GM21825 (cell line): Measurements from ENCODE around the gene AMMECR1.
"Not testable (repeated sequence)": the region's sequence is repeated elsewhere in the genome, so short reads cannot be mapped to it uniquely, and the experiment has no call there.

Experiments
- ATAC-seq: cut with Tn5 transposase; IDR thresholded peaks from one replicate; pipeline ENCODE4 v1.9.1; 2021; ENCODE audit warnings: mild to moderate bottlenecking, moderate library complexity; ENCODE audit not compliant: unreplicated experiment

AMMECR1 gene

DNA sequence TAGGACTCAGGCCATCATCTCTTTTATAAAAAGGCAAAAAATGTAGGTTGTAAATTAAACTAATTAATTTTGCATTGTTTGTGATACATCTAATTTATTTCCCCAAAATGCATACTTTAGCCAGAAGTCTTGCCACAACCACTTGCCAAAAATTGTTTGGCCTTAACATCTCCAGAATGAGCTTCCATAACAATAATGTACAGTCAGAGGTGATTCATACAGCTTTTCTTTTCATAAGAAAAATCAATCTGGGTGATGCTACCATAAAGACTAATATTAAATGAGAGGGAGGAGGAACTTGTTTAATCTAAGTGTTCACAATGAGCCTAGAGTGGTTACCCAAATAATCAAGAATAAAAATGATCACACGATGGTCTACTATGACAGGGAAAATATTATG lies 59.3 kb downstream of the AMMECR1 start:
- no peak for ATAC-seq

DNA sequence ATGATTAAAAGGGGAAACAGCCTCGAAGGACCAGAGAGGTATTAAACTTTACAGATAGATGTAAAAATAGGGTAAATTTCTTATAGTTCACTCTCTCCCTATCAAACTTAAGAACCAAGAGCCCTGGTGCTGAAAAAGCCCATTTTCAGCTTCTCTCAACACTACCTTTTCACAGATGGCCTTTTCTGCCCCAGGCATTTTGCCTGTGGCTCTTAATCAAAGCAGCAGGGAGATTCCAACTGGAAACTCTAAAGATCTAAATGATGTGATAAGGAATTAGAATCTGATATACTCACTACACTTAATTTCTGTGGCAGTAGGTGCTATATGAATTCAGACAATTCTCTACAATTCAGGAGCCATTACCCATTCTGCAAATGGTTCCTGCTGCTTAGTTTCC lies 60.0 kb downstream of the AMMECR1 start:
- ATAC-seq, result no peak

DNA sequence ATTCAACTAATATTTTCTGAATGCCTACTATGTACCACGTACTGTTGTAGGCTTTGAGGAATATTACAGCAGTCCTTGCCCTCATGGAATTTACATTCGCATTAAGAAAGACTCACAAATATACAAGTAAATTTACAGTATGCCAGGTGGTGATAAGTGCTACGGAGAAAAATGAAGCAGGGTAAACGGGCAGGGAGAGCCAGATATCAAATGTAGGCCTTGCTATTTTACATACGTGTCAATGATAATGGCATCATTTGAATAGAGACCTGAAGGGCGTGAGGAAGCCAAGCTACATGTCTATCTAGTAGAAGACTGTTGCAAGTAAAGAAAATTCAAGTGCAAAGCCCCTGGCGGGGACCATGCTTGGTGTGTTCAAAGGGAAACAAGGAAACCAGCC lies 65.2 kb downstream of the AMMECR1 start:
- ATAC-seq, result no peak

DNA sequence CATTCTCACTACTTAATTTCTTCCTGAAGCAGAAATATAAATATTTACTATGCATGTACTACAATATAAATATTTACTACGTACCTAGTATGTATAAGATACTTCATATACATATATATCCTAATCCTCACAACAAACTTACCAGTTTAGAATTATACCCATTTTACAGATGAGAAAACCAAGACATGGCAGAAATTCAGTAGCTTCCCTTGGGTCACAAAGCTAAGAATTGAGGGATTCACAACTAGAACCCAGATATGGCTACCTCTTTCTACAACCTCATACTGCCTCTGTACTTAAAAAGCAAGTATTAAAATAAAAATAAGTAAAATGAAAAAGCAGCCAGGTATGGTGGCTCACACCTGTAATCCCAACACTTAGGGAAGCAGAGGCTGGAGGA lies 65.9 kb downstream of the AMMECR1 start:
- no peak for ATAC-seq

DNA sequence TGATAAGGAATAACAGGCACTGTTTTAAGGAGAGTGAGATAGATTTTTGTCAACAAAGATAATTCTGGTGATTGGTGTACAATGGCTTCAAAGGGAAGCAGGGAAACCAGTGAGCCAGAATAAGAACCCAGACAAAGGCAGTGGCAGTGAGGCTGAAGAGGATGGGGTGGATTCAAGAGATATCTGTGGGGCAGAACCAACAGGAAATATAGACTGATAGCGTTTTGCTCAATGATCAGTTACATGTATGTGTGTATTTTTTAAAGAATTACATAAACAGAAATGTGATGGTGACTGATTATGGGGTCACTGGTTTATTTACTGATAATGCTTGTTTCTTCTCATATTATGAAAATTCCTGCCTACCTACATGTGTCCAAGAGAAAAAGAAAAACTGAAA lies 66.4 kb downstream of the AMMECR1 start:
- no peak for ATAC-seq

DNA sequence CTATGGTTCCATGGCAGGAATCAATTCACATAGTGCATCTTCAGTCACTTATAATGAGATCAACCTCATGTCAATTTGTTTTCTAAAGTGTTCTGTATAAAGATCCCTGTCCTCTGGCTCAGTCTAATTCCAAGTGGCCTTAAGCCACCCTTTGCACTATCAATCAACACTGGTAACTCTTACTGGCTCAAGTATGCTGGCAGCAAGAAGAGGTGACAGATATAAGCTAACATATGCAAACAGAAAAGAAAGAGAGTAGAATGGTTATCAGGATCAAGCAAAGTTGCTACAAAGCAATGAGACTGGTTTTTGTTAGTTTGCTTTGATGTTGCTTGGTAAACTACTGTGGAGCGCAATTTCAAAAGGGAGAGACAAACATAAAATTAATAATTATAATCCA lies 67.0 kb downstream of the AMMECR1 start:
- ATAC-seq, result no peak

DNA sequence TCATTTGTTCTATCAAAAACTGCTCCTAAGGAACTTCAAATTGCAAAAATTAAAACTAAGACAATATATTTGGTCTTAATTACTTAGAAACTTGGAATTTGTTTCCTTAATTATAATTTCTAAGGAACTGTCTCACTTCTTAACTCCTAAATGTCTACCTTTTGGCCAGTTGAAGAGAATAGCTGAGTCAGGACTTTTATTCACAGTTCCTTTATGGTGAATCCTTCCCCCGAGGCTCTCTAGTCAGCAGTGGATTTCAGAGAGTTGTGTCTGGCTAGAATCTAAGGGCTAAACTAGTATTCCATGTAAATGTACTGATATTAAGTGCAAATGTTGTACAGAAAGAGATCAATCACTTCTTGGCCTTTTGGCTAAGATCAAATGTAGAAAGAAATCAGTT lies 69.3 kb downstream of the AMMECR1 start:
- ATAC-seq, result no peak

DNA sequence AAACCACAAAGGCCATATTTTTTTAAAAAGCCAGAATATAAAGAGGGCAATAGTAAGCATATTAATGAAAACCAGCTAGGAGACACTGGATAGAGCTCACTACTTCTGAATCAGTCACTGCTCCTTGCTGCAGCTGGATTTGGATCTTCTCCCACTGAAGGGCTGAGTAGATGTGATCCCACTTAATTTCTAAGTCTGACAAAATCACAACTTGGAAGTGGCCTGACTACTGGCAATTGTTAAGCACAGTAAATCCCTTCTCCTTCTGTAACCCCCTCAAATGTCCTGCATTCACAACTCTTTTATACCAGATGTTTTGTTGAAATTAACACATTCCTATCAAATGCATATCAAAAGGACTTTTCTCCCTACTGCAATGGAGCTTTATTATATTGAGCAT lies 72.9 kb downstream of the AMMECR1 start:
- no peak for ATAC-seq

DNA sequence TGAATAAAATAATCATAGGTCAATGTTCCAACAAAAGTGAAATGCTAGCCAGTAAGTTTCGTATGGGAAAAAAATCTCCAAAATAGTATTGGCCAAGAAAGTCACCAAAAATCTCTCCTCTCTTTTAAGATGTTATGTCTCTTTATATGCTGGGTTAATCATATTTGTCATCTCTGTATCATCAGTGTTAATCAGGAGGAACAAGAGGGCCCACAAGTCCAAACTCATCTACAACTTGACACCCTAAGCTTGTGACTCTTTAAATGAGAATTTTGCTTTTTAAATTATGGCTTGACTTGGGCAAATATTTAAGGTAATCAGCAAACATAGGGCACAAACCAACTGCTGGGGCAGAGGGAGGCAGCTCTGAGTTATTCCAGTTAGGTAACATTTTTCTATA lies 75.5 kb downstream of the AMMECR1 start:
- no peak for ATAC-seq

DNA sequence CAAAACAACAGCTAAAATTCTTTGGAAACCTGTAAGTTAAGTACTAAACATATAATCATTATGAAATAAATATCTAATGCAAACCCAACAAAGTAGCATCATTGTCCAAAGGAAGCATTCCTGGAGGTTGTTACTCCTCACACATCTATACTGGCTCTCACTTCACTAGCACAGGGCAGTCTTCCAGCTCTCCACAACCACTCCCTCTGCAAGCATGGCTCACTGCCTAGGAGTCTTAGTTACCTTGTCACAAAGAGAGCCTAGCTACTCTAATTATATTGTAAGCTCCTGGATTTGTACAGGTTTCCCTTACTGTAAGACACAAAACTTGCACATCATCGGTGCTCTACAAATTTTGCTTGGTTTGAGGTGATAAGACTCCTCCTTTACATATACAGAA lies 76.1 kb downstream of the AMMECR1 start:
- no peak for ATAC-seq

DNA sequence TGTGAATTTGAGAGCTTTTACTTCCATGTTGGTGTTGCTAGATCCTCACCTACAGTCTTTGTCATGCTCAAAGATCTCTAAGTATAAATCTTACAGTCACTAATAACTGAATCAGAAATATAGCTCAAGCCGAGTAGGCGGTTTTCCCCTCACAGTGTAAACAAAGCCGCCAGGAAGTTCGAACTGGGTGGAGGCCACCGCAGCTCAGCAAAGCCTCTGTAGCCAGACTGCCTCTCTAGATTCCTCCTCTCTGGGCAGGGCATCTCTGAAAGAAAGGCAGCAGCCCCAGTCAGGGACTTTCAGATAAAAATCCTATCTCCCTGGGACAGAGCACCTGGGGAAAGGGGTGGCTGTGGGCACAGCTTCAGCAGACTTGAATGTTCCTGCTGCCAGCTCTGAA lies 79.6 kb downstream of the AMMECR1 start:
- ATAC-seq, result not testable (repeated sequence)

DNA sequence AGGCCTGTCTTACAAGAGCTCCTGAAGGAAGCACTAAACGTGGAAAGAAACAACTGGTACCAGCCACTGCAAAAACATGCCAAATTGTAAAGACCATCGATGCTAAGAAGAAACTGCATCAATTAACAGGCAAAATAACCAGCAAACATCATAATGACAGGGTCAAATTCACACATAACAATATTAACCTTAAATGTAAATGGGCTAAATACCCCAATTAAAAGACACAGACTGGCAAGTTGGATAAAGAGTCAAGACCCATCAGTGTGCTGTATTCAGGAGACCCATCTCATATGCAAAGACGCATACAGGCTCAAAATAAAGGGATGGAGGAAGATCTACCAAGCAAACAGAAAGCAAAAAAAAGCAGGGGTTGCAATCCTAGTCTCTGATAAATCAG lies 86.4 kb downstream of the AMMECR1 start:
- ATAC-seq, result not testable (repeated sequence)

DNA sequence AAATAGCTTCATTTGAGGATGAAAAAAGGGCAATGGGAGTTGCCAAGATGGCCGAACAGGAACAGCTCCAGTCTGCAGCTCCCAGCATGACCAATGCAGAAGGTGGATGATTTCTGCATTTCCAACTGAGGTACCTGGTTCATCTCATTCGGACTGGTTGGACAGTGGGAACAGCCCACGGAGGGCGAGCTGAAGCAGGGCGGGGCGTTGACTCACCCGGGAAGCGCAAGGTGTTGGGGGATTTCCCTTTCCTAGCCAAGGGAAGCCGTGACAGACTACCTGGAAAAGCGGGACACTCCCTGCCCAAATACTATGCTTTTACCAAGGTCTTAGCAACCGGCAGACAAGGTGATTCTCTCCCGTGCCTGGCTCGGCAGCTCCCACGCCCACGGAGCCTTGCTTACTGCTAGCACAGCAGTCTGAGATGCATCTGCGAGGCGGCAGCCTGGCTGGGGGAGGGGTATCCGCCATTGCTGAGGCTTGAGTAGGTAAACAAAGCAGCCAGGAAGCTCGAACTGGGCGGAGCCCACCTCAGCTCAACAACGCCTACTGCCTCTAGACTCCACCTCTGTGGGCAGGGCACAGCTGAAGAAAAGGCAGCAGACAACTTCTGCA lies 88.3 kb downstream of the AMMECR1 start:
- not testable (repeated sequence) for ATAC-seq

DNA sequence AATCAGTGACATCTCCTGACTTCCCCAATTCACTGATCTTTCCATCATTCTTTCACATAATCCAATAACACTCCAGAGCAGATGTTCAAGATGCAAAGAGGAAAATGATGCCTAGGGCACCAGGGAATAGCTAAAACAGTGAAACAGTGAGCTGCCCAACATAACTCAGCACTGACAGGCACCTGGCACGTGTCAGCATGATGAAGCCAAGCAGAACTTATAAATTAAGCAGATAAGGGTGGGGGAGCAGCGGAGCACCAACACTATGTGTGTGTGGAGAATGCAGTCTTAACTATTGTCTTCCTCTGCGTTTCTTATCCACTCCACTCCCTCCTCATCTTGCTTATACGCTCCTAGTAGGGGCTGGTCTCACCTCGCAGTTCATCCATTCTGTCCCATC lies 89.4 kb downstream of the AMMECR1 start:
- ATAC-seq, result no peak

DNA sequence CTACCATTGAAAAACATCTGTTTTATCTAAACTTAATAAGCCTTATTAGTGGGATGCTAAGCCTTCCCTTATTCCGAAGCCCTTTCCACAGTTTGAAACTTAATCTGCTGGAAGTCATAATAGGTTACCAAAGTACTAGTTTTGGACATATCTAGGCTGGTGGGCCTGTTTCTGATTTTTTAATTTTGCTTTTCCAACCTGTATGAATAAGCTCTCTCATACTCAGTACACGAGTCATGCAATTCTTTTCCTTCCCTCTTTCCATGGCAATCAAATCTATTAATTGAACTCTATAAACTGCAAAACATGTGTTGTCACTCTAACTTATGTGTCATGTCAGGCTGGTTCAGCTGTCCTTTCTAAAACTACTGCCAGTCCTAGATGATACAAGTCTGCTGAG lies 91.0 kb downstream of the AMMECR1 start:
- ATAC-seq, result no peak

DNA sequence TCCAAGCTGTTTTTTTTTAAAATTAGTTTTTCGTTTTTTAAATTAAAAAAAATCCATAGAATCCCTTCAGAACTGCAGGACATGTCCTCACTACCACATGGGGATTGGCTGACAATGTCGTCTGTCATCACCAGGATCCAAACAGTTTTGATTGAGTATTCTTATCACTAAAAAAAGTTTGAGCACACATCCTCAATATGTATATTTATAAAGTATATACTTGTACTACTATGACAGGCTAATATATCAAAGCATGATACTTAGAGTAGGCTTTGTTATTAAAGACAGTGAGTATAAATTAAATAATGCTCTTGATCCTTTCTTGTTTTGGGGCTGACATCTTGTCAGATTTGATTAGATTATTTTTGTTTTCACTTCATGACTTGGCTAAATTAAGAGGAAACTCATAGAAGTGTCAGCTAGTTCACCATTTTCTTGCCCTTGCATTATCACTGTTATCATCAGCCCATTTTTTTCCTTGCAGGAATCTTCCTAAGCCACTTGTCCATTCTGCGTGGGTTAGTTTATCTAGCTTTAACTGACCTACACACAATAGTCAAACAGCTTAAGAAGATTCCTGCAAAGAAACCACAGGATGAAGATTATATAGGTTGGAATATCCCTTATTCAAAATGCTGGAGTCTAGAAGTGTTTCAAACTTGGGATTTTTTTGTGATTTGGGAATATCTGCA lies 92.8 kb downstream of the AMMECR1 start:
- no peak for ATAC-seq

DNA sequence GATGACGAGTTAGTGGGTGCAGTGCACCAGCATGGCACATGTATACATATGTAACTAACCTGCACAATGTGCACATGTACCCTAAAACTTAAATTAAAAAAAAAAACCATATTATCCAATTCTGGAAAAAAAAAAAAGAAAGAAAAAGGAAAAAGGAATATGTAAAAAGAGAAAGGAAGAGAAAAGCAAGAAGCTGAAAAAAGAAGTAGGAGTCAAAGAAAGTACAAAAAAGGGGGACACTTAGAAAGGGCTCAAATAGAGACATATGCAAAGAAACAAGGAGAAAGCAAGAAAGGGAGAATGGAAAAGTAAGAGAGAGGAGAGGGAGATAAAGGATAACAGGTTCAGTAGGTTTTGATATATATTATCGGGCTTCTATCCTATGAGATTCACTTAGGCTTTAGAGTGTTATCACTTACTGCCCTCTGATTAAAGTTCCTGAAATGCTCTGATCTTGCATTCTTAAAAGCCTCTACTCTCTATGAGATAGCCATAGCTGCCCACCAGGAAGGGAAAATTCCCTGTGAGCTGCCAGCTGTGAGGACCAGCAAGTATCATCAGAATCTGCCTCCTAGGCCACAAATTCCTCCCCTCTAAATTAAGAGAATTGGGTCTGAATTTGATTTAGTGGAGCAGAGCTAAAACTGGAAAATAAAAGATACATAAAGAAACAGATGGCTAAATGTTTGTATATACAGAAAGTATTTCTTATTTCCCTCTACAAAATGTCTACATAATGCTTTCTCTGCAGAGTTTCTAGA lies 95.2 kb downstream of the AMMECR1 start:
- no peak for ATAC-seq

DNA sequence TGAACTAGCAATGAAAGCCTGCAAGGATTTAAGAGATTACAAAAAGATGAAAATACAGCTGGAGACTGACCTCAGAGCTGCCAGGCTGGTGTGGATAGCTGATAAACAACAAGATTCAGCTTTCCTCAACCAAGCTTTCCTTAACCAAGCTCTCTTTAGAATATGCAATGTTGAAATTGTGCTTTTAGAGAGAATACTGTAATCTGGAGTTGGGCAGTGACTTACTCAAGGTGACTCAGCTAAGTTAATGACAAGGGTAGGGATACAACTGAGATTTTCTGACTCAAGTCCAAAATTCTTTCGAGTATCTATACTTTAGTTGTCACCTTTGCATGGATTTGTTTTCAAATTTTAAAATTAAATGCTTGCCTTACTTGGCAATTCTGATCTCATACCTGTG lies 98.0 kb downstream of the AMMECR1 start:
- no peak for ATAC-seq

DNA sequence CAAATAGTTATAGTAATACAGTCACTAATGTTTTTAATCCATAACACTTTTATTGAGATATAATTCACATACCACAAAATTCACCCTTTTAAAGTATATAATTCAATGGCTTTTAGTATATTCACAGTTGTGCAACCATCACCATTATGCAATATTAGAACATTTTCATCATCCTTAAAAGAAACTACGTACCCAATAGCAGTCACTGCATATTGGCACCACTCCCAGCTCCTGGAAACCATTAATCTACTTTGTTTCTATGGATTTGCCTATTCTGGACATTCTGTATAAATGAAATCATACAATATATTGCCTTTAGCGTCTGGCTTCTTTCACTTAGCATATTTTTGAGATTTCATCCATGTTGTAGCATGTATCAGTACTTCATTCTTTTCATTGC lies 99.3 kb downstream of the AMMECR1 start:
- no peak for ATAC-seq

DNA sequence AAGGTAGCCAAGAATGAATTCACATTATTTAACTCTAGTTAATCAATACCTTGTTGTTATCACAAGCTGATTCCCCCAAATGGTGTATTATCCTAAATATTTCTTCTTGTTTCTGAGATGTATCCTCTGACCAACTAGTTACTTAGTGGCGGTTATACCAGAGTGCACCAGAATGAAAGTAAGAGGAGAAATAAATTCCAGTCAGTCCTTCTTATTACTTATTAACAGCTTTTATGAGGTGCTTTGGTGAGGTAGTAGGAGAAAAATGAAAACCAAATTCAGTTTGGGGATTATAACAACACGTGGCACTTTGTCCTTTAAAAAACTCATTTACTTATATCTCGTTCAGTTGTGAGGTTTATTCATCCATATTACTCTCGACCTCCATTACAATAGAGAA lies 101.9 kb downstream of the AMMECR1 start:
- ATAC-seq, result no peak

DNA sequence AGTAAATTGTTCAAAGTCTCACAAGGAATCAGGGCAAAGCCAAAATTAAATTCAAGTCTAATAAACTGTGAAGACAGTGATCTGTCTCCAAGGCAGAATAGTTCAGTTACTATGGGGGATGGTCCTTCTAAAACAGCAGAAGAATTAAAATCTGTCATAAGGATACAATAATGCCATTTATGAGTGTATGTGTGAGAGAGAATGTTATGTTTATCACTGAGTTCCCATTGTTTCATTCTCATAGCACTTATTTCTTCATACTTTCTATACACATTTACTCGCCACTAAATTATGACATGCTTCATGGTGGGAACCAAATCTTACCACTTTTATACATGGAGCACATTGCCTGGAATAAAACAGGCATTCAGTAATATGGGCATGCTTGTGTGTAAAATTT lies 102.5 kb downstream of the AMMECR1 start:
- no peak for ATAC-seq

DNA sequence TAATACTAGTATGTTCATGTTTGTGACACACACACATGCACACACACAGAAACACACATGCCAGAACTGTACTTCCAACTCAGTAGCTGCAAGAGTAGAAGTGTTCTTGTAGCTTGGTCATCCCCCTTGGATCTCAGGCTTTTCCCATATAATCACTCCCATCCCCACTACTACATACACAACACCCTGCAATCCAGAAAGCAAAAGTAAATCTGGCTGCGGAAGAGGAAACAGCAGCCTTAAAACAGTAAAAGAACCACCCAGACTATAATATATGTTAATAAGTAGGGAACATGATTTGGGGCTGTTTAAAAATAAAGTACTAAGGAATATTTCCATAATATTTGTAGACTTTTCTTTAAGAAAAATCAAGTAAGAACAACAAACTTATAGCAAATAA lies 103.2 kb downstream of the AMMECR1 start:
- no peak for ATAC-seq
